Measurements from ENCODE around the gene MED15.

The MED15 gene

GRCh38 chr22:20553947-20554741 lies 46.7 kb downstream of the MED15 start:
- DNase-seq = no peak

GRCh38 chr22:20554824-20555223 lies 47.4 kb downstream of the MED15 start:
- no peak for DNase-seq

GRCh38 chr22:20558534-20558933 lies 51.1 kb downstream of the MED15 start:
- DNase-seq = no peak

GRCh38 chr22:20559174-20559760 lies 51.9 kb downstream of the MED15 start:
- no peak for DNase-seq

DNA sequence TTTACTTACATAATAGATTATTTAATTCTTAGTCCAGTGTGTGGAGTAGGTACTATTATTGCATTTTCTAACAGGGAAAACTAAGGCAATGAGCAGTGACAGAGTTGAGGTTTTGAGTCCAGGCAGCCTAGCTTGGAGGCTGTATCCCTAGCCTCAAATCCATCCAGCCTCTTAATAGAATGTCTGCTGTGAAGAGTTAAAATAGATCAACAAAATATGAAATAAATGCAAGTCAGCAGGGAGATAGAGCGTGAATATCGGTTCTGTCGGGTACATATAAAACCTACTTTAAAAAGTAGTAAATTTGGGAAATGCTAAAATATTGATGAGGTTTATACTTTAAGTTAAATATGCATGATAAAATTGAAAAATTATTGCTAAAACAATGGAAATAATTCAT lies 53.3 kb downstream of the MED15 start:
- DNase-seq = no peak

DNA sequence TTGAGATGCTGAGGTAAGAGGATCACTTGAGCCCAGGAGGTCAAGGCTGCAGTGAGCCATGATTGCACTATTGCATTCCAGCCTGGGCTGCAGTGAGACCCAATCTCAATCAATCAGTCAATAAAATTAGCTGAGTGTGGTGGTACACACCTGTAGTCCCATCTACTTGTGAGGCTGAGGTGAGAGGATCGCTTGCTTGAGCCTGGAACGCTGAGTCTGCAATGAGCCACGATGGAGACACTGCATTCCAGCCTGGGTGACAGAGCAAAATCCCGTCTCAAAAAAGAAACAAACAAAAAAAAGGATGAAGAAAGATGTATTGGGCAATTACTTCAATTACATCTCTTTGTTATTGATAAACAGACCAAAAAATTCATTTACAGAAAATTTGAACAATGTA lies 54.5 kb downstream of the MED15 start:
- no peak for DNase-seq

DNA sequence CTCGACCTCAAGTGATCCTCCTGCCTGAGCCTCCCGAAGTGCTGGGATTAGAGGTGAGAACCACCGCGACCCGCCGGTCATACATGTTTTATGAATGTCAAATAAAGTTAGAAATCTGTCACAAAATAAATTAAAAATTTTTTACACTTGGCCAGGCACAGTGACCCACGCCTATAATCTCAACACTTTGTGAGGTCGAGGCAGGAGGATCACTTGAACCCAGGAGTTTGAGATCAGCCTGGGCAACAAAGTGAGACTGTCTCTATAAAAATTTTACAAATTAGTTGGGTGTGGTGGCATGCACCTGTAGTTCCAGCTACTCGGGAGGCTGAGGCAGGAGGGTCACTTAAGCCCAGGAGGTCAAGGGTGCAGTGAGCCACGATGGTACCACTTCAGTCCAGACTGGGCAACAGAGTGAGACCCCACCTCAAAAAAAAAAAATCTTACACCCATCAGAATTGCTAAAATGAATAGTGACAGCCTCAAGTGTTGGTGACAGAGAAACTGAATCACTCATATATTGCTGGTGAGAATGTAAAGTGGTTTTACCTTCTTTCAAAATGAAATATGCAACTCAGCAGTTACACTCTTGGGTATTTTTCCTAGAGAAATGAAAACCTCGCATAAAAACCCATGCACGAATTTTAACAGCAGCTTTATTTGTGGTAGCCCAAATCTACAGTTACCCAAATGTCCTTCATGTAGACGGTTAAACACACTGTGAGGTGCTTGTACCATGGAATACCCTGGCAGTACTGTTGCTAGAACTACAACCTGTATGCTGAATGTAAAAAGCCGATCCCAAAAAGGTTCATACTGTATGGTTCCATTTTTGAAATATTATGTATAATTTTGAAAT lies 55.4 kb downstream of the MED15 start:
- DNase-seq = no peak

DNA sequence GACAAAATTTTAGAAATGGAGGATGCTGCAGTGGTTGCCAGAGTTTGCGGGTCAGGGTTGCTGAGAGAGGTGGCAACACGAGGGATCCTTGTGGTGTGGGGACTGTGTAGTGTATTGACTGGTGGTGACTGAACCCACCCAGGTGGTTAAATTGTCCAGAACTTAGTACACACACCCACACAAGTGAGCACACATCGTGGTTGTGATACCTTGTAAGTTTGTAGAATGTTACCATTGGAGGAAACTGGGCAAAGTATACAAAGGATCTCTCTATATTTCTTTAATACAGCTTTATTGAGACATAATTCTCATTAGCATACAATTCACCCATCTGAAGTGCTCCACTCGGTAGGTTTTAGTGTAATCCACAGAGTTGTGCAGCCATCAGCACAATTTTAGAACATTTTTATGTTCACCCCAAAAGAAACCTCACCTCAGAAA lies 56.1 kb downstream of the MED15 start:
- no peak for DNase-seq

GRCh38 chr22:20563941-20564371 lies 56.5 kb downstream of the MED15 start:
- no peak for DNase-seq

- no peak for DNase-seq
Observed at GRCh38 chr22:20565079-20565734, 57.8 kb downstream of the MED15 start.

GRCh38 chr22:20565761-20566160 lies 58.4 kb downstream of the MED15 start:
- DNase-seq = no peak

DNA sequence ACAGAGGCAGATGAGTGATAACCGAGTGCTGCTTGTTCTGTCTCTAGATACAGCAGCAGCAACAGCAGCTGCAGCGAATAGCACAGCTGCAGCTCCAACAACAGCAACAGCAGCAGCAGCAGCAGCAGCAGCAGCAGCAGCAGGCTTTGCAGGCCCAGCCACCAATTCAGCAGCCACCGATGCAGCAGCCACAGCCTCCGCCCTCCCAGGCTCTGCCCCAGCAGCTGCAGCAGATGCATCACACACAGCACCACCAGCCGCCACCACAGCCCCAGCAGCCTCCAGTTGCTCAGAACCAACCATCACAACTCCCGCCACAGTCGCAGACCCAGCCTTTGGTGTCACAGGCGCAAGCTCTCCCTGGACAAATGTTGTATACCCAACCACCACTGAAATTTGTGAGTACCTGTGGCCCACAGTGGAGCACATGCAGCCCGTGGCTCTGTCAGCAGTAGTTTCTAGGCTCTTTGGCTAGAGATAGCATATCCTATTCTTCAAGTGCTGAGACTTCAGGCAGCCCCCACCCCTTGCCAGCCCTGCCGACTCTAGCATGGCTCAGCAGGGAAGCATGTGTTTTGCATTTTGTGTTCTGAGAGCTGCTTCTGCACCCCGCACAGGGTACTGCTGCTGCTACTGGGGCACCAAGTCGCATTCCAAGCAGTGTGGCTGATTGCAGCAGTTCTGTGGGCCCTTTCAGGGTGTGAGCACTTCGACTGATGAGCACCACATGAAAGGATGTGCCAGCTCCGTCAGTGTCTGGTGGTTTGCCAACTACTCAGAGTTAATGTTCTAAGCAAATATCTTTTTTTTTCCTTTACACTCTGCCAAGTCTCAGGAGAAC lies 59.2 kb downstream of the MED15 start:
- no peak for DNase-seq

DNA sequence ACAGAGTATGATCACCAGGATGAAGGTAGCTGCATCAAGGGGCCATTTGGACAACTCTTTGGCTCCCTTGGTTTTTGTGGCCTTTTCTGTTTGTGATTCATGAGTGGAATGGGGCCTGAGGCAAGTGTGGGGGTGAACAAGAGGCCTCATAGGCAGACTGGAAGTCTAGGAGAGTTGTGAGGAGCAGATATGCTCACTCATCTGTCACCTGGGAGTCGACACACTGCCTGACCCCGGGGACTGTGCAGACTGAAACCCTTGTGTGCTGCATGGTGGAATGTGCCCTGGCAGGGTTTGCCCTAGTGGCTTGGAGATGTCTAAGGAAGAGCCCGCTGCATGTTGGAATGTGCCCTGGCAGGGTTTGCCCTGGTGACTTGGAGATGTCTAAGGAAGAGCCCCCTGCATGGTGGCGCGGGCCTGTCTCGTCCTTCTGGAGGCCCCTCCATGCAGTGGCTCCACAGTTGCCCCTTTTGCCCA lies 60.0 kb downstream of the MED15 start:
- no peak for DNase-seq

GRCh38 chr22:20567993-20568417 lies 60.6 kb downstream of the MED15 start:
- DNase-seq = no peak

- DNase-seq = no peak
Observed at GRCh38 chr22:20568502-20569058, 61.2 kb downstream of the MED15 start.

GRCh38 chr22:20569059-20570058 lies 61.9 kb downstream of the MED15 start:
- no peak for DNase-seq

GRCh38 chr22:20571078-20571503 lies 63.7 kb downstream of the MED15 start:
- DNase-seq = no peak

- DNase-seq = no peak
Observed at GRCh38 chr22:20571531-20572007, 64.2 kb downstream of the MED15 start.

GRCh38 chr22:20572132-20572802 lies 64.9 kb downstream of the MED15 start:
- DNase-seq = no peak
